ENCODE results near the gene KRT79.

The KRT79 gene

DNA sequence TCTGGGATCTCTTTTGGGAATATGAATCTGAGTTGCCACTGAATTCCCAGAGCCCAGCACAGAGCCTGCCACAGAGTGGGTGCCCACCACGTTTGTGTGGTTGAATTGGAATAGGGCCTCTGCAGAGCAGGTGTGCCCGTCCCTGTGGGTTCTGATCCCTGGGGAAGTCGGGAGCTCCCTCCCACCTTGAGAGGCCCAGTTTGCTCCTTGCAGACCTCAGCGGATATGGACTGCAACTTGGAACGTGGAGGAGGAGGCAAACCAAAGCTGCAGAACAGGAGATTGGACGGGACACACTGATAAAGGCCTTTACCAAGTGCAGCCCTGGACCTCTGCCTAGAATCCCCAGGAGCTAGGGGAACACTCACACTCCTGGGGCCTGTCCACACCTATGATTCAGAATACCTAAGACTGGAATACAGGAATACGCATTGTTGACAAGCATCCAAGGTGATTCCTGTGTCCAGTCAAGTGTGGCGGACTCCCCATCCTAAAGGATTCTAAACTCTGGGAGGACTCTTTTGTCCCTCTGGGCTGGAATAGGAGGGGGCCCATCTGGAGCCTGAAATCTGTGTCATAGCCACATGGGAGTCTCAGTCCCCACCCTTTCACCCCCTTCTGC, 59.4 kb downstream of the KRT79 start:
- DNase-seq, result no peak

DNA sequence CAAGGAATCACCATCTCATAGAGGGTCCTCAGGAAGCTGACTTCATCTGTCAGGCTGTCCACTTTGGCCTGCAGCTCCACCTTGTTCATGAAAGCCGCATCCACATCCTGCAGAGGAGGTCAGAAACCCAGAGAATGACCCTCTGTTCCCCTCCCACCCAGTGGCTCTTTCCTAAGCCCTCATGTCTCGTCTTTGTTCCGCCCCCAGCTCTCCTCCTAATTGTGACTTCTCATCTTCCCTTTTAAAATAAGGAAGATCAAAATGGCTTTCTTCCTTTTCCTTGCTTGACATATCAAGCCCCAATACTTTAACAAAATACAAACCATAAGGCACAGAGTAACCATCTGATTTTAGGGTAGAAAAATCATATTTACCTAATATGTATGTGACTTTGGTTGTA, 61.3 kb downstream of the KRT79 start:
- DNase-seq, result no peak

DNA sequence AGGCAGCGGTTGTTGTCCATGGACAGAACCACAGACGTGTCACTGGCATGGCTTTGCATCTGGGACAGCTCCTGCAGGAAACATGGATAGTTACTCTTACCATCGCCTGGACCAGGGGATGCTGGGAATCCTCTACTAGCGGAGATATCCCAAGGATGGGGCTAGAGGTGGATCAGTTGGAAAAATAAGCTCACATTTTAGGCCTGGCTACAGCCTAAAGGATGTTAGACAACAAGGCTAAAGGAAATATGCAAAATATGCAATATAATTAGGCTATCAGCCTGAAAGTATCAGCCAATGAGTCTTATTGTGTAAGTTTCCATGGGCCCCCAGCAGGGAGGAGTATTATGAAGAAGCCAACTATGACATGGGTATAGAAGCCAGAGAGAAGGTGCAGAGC, 61.9 kb downstream of the KRT79 start:
- DNase-seq, result no peak

DNA sequence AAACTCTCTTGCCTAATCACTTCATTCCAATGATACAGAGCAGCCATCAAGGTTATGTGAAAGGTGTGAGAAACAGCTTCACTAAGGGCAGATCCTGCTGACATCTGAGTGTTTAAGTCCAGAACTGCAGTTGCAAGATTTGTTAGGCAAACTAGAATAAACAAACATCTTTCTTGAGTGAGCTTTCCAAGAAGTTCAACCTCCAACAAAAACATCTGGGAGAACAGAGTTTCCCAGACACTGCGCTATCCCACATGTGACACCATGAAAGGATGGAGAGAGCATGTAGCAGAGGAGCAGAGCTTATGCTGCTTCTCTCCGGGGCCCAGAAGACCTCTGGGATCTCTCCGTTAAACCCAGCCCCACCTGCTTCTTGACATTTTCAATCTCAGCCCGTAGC, 62.6 kb downstream of the KRT79 start:
- no peak for DNase-seq

Measured in amygdala (tissue), 56 donors.